Activated T-cell treated with anti-CD3 and anti-CD28 coated beads, Interleukin-2, amount 50 U/mL, for 72 hours (primary cell): ENCODE data around the gene ARL8B. TPM values are rescaled to one million over a fixed set of nuclear protein-coding genes. Genes with fewer than 3 reads are reported as not detected.
"Not testable (repeated sequence)": the region's sequence is repeated elsewhere in the genome, so short reads cannot be mapped to it uniquely, and the experiment has no call there.

Source experiments
- ATAC-seq, 2 donors: fragments of 150-1000 bp; cut with Tn5 transposase; replicated peaks in 1 of 2; 2 replicates each; pipeline ENCODE4 v1.10.0; 2021; ENCODE audit warnings: moderate library complexity in 2 of 2, mild to moderate bottlenecking in 1 of 2
- DNase-seq, 2 donors: peaks; one replicate each; pipeline ENCODE4 v3.0.0; 2021 to 2022; ENCODE audit warnings: mixed read lengths in 1 of 2
- H3K27ac Mint-ChIP-seq: one replicate; pipeline ENCODE4 v1.8.0; 2022; ENCODE audit warnings: mild to moderate bottlenecking, moderate library complexity, mixed read lengths
- H3K27me3 Mint-ChIP-seq: one replicate; pipeline ENCODE4 v1.8.0; 2022; ENCODE audit warnings: low read depth, mixed read lengths
- H3K36me3 Mint-ChIP-seq, 2 donors: one replicate each; pipeline ENCODE4 v1.8.0; 2022; ENCODE audit warnings: mixed read lengths in 2 of 2, mild to moderate bottlenecking in 1 of 2; ENCODE audit not compliant: insufficient read depth in 2 of 2
- H3K4me1 Mint-ChIP-seq: one replicate; pipeline ENCODE4 v1.8.0; 2022; ENCODE audit warnings: low read depth, mixed read lengths
- H3K4me3 Mint-ChIP-seq, 2 donors: one replicate each; pipeline ENCODE4 v1.8.0; 2022; ENCODE audit warnings: mild to moderate bottlenecking in 2 of 2, mixed read lengths in 2 of 2, moderate library complexity in 2 of 2
- H3K9me3 Mint-ChIP-seq, 2 donors: one replicate each; pipeline ENCODE4 v1.8.0; 2022; ENCODE audit warnings: mixed read lengths in 2 of 2
- total RNA-seq, 2 donors: library from RNA; stranded (reverse); gene quantifications; one replicate each; pipeline ENCODE4 v1.2.3, GENCODE V29; 2022

The ARL8B gene
- total RNA-seq, 2 donors from 2014 or later, result 61.3 to 73.6 TPM

DNA sequence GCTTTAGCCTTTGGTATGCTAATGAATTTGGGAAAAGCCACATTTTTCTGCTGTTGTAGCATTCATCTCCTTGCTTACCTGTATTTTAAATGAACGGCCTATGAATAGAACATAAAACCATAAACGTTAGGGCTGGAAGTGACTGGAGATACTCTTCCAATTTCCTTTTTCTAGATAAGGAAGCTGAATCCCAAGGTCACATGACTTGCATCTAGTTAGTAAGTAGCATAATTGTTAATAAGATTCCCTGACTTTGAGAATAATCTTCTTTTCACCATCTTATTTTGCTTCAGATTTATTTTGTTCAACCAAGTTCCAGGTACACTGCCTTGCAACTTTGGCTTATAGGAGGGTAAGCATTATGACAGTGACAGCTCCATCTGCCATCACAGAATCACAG lies 44.8 kb downstream of the ARL8B start:
- peaks cover 2 to 3% of the 10 kb centered on the region in 2 donors for H3K36me3 Mint-ChIP-seq
- no peaks in the 10 kb centered on the region for H3K27me3 Mint-ChIP-seq
- ATAC-seq (no peak), DNase-seq (no peak)
- H3K4me1 Mint-ChIP-seq, result peaks cover 46% of the 10 kb centered on the region
- H3K27ac Mint-ChIP-seq, result peak overlapping the region; percentile 7
- no peaks in the 10 kb centered on the region for H3K9me3 Mint-ChIP-seq
- H3K4me3 Mint-ChIP-seq, result no peak overlapping the region

DNA sequence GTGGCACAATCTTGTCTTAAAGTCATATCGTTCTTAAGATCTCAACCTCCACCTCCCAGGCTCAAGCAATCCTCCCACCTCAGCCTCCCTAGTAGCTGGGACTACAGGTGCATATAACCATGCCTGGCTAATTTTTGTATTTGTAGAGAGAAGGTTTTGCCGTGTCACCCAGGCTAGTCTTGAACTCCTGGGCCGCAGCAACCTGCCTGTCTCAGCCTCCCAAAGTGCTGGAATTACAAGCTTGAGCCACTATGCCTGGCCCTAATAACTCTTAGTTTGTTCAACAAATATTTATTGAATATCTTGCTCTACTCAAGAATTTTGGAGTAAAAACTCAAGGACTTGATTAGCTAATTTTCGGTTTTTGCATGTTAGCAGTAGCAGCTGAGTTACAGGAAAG lies 46.0 kb downstream of the ARL8B start:
- Mint-ChIP-seq H3K4me3 (no peak overlapping the region), H3K36me3 (peaks cover 4 to 5% of the 10 kb centered on the region in 2 donors), H3K9me3 (no peaks in the 10 kb centered on the region), H3K4me1 (peaks cover 39% of the 10 kb centered on the region), H3K27me3 (no peaks in the 10 kb centered on the region), H3K27ac (no peak overlapping the region)
- no peak for DNase-seq
- no peak for ATAC-seq

- H3K4me1 Mint-ChIP-seq, result peaks cover 30% of the 10 kb centered on the region
- H3K4me3 Mint-ChIP-seq, result no peak overlapping the region
- ATAC-seq, result no peak
- DNase-seq, result no peak
- H3K27me3 Mint-ChIP-seq, result no peaks in the 10 kb centered on the region
- H3K9me3 Mint-ChIP-seq, result no peaks in the 10 kb centered on the region
- H3K27ac Mint-ChIP-seq, result peak overlapping the region; percentile 79
- H3K36me3 Mint-ChIP-seq, result peaks cover 4 to 5% of the 10 kb centered on the region in 2 donors
These were observed 47.7 kb downstream of the ARL8B start for GRCh38 chr3:5169807-5170206.

- ATAC-seq (no peak), DNase-seq (no peak)
- Mint-ChIP-seq H3K4me3 (no peak overlapping the region), H3K36me3 (peaks cover 4 to 5% of the 10 kb centered on the region in 2 donors), H3K27ac (no peak overlapping the region), H3K9me3 (no peaks in the 10 kb centered on the region), H3K27me3 (no peaks in the 10 kb centered on the region), H3K4me1 (peaks cover 18% of the 10 kb centered on the region)
These were observed 48.9 kb downstream of the ARL8B start for GRCh38 chr3:5170975-5171374.

- DNase-seq (no peak), ATAC-seq (no peak)
- Mint-ChIP-seq H3K27ac (no peak overlapping the region), H3K4me3 (no peak overlapping the region), H3K4me1 (peaks cover 7% of the 10 kb centered on the region), H3K9me3 (no peaks in the 10 kb centered on the region), H3K27me3 (no peaks in the 10 kb centered on the region), H3K36me3 (peaks cover 2 to 4% of the 10 kb centered on the region in 2 donors)
These were observed 49.9 kb downstream of the ARL8B start for GRCh38 chr3:5172018-5172417.

GRCh38 chr3:5179036-5179435 lies 56.9 kb downstream of the ARL8B start:
- ATAC-seq, H3K4me3 Mint-ChIP-seq, H3K9me3 Mint-ChIP-seq, H3K36me3 Mint-ChIP-seq, DNase-seq, H3K4me1 Mint-ChIP-seq, H3K27me3 Mint-ChIP-seq: not testable (repeated sequence)
- peak overlapping the region; percentile 77 for H3K27ac Mint-ChIP-seq

- Mint-ChIP-seq H3K27ac (no peak overlapping the region), H3K36me3 (peaks cover 4 to 10% of the 10 kb centered on the region in 2 donors), H3K27me3 (no peaks in the 10 kb centered on the region), H3K9me3 (no peaks in the 10 kb centered on the region), H3K4me3 (no peak overlapping the region), H3K4me1 (peaks cover 5% of the 10 kb centered on the region)
- DNase-seq (no peak), ATAC-seq (no peak)
These were observed 59.5 kb downstream of the ARL8B start for GRCh38 chr3:5181469-5182141.

- DNase-seq, H3K27me3 Mint-ChIP-seq, H3K9me3 Mint-ChIP-seq, ATAC-seq, H3K36me3 Mint-ChIP-seq, H3K4me3 Mint-ChIP-seq: not testable (repeated sequence)
- H3K27ac Mint-ChIP-seq, result peak overlapping the region; percentile 38
- H3K4me1 Mint-ChIP-seq, result peaks cover 12% of the 10 kb centered on the region
These were observed 61.6 kb downstream of the ARL8B start for GRCh38 chr3:5183714-5184113.

DNA sequence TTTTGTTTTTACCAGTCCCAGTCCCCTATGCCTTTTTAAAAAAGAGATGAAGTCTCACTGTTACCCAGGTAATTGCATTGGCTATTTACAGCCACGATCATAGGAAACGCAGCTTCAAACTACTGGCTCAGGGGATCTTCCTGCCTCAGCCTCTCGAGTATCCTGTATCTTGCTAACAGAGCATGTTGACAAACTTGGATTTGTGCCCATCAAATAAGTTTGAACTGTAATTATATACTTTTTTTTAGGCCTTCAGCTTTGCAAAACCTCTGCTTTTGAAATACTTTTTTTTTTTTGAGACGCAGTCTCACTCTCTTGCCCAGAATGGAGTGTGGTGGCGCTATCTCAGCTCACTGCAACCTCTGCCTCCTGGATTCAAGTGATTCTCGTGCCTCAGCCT lies 62.4 kb downstream of the ARL8B start:
- peaks cover 12% of the 10 kb centered on the region for H3K4me1 Mint-ChIP-seq
- DNase-seq, result no peak
- H3K4me3 Mint-ChIP-seq, result no peak overlapping the region
- no peaks in the 10 kb centered on the region for H3K9me3 Mint-ChIP-seq
- no peaks in the 10 kb centered on the region for H3K27me3 Mint-ChIP-seq
- H3K36me3 Mint-ChIP-seq, result peaks cover 8 to 13% of the 10 kb centered on the region in 2 donors
- no peak overlapping the region for H3K27ac Mint-ChIP-seq
- ATAC-seq, result no peak

DNA sequence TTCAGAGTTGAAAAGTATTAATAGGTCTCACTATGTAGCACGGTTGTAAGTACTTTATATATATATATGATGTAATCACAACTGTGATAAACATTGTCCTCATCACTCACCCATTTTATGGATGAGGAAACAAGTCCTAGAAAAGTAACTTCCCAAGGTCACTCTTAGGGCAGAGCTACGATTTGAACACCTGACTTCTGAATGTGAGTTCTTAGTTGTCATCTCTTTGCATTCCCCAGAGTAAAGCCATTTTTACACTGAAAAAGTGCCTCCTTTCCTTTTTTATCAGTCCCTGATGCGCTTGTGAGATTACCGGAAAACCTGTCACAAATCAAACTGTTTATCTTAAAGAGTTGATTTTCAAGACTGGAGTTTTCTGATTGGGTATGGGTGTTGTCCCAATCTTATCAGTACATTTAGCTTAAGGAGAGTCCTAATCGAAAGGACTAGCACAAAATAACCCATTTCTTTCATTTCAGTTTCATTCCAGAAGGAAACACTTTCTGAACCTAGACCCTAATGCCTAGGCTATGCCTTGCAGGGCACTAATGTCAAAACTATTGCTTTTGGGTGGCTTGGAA lies 63.1 kb downstream of the ARL8B start:
- no peaks in the 10 kb centered on the region for H3K9me3 Mint-ChIP-seq
- H3K27me3 Mint-ChIP-seq, result no peaks in the 10 kb centered on the region
- no peak for ATAC-seq
- DNase-seq, result no peak
- no peak overlapping the region for H3K4me3 Mint-ChIP-seq
- peaks cover 13% of the 10 kb centered on the region for H3K4me1 Mint-ChIP-seq
- no peak overlapping the region for H3K27ac Mint-ChIP-seq
- H3K36me3 Mint-ChIP-seq, result peaks cover 11 to 20% of the 10 kb centered on the region in 2 donors

DNA sequence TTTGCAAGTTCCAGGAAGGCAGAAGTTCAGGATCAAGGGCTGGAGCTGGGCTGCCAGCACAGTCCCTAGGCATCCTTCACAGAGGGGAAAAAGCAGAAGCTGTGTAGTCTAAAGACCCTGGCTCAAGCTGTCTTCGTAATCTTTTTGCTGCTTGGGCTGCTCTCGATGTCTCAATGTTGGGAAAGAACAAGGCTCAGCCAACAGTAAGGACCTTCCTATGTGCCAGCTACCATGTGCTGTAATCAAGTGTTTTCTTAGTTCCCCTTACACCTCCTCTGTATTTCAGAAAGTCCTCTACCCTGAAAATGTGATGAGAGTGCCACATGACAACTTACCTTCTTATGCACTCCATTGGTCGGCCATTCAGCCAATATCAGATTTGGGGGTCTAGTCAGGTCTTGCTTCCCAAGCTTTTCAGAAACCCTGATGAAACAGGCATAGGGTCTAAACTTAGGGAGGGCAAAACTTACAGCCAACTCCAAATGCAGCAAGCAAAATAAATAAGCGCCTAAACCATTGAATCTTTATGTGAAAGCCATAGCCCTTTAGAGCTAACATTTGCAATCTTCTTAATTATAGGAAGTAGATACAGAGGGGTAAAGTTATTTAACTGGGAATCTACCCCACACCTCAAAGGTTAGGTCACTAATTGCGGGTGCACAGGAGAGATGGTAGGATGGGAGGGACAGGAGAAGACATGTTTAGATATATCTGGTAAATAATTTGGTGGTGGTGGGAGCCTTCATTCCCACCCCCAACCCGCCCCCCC lies 64.2 kb downstream of the ARL8B start:
- H3K27me3 Mint-ChIP-seq, result no peaks in the 10 kb centered on the region
- H3K27ac Mint-ChIP-seq, result peak overlapping the region; percentile 69
- no peak for DNase-seq
- ATAC-seq, result no peak
- H3K4me1 Mint-ChIP-seq, result peaks cover 19% of the 10 kb centered on the region
- H3K9me3 Mint-ChIP-seq, result no peaks in the 10 kb centered on the region
- H3K4me3 Mint-ChIP-seq, result peak overlapping the region; percentile 95 to 99
- H3K36me3 Mint-ChIP-seq, result peaks cover 15 to 22% of the 10 kb centered on the region in 2 donors

- DNase-seq (no peak), ATAC-seq (no peak)
- no peaks in the 10 kb centered on the region for H3K9me3 Mint-ChIP-seq
- no peaks in the 10 kb centered on the region for H3K27me3 Mint-ChIP-seq
- H3K4me1 Mint-ChIP-seq, result peaks cover 24% of the 10 kb centered on the region
- peaks cover 15 to 26% of the 10 kb centered on the region in 2 donors for H3K36me3 Mint-ChIP-seq
- H3K27ac Mint-ChIP-seq, result peak overlapping the region; percentile 94
- H3K4me3 Mint-ChIP-seq, result peak overlapping the region; percentile 95 to 99
These were observed 64.7 kb downstream of the ARL8B start for GRCh38 chr3:5186858-5187155.

- Mint-ChIP-seq H3K27me3 (no peaks in the 10 kb centered on the region), H3K27ac (peak within 1 kb of the TSS; percentile 95), H3K4me3 (peak within 1 kb of the TSS; percentile 97 to 99), H3K9me3 (no peaks in the 10 kb centered on the region), H3K36me3 (peaks cover 17 to 32% of the 10 kb centered on the region in 2 donors), H3K4me1 (peaks cover 30% of the 10 kb centered on the region)
- DNase-seq (peak; percentile 95 to 99), ATAC-seq (peak; percentile 87 to 88)
These were observed 65.2 kb downstream of the ARL8B start, which contains the start of gene EDEM1 for GRCh38 chr3:5187156-5187919. Gene EDEM1, plus strand, starts transcription at chr3:5187707. Its CDS starts 99 bp downstream, at chr3:5187806.
